Fibroblast of lung (primary cell): Measurements from ENCODE around the gene ADAM15. TPM values are rescaled to one million over a fixed set of nuclear protein-coding genes. Genes with fewer than 3 reads are reported as not detected.

Source experiments
- DNase-seq, 2 donors: peaks; one replicate each; pipeline versions ENCODE4 v3.0.0 to v3.0.0-alpha.2; 2010; ENCODE audit warnings: low read depth in 2 of 2
- H2AFZ ChIP-seq: 2 replicates; pipeline ENCODE4 v1.5.1; 2012; ENCODE audit warnings: low read length, control low read depth, inconsistent platforms
- H3K27ac ChIP-seq: 2 replicates; pipeline ENCODE4 v1.5.1; 2011; ENCODE audit warnings: low read length, control low read depth; ENCODE audit not compliant: insufficient read depth
- H3K27me3 ChIP-seq: 2 replicates; pipeline ENCODE4 v1.5.1; 2011; ENCODE audit warnings: mild to moderate bottlenecking, low read length; ENCODE audit not compliant: control insufficient read depth, insufficient read depth
- H3K36me3 ChIP-seq: 2 replicates; pipeline ENCODE4 v1.5.1; 2011; ENCODE audit warnings: low read length; ENCODE audit not compliant: control insufficient read depth, insufficient read depth
- H3K4me1 ChIP-seq: 2 replicates; pipeline ENCODE4 v1.5.1; 2011; ENCODE audit warnings: low read length; ENCODE audit not compliant: control insufficient read depth, insufficient read depth; ENCODE audit errors: extremely low read depth
- H3K4me2 ChIP-seq: 2 replicates; pipeline ENCODE4 v1.5.1; 2011; ENCODE audit warnings: low read length, control low read depth; ENCODE audit not compliant: insufficient read depth; ENCODE audit errors: extremely low read depth
- H3K4me3 ChIP-seq, 4 experiments: fragments of 200-600 bp in 1 of 4; sonication (generic) in 1 of 4; replicated peaks in 1 of 4; 2 replicates each; pipeline ENCODE4 v1.5.1; 2011 to 2016; ENCODE audit warnings: low read length in 4 of 4, low read depth in 3 of 4, mild to moderate bottlenecking in 3 of 4, control low read depth in 2 of 4, inconsistent platforms in 1 of 4, mixed read lengths in 1 of 4; ENCODE audit not compliant: insufficient read depth in 1 of 4; ENCODE audit errors: control extremely low read depth in 1 of 4
- H3K79me2 ChIP-seq: 2 replicates; pipeline ENCODE4 v1.5.1; 2012; ENCODE audit warnings: mild to moderate bottlenecking, low read length, inconsistent platforms; ENCODE audit not compliant: control insufficient read depth, insufficient read depth
- H3K9ac ChIP-seq: 2 replicates; pipeline ENCODE4 v1.5.1; 2011; ENCODE audit warnings: mild to moderate bottlenecking, low read length, control low read depth; ENCODE audit not compliant: insufficient read depth
- H3K9me3 ChIP-seq: 2 replicates; pipeline ENCODE4 v1.5.1; 2012; ENCODE audit warnings: low read depth, low read length; ENCODE audit not compliant: control insufficient read depth, insufficient read depth
- H4K20me1 ChIP-seq: 2 replicates; pipeline ENCODE4 v1.5.1; 2011; ENCODE audit warnings: low read length; ENCODE audit not compliant: control insufficient read depth, insufficient read depth; ENCODE audit errors: extremely low read depth
- EZH2 ChIP-seq: IDR thresholded peaks from 2 replicates; pipeline ENCODE4 v1.5.1; 2012; ENCODE audit warnings: low read length, control low read depth, mild to moderate bottlenecking; ENCODE audit errors: missing control alignments
- polyA plus RNA-seq, 2 donors: library from polyadenylated mRNA; depleted of rRNA in 1 of 2; stranded (reverse) in 1 of 2; unstranded in 1 of 2; fragments of >200 nt; gene quantifications; 2 replicates each; pipeline ENCODE4 v1.2.1, GENCODE V29; 2011 to 2012; ENCODE audit warnings: missing spikeins in 1 of 2
- total RNA-seq: library from RNA; depleted of rRNA; stranded (reverse); fragments of >200 nt; gene quantifications from 2 replicates; pipeline ENCODE4 v1.2.1, GENCODE V29; 2014
- TF ChIP-seq, protein P1 (sequence below), 2 donors: IDR thresholded peaks in 1 of 2; conservative IDR thresholded peaks in 1 of 2; 1 replicate in 1 of 2; 2 replicates in 1 of 2; pipeline ENCODE4 v1.5.1; 2011 to 2012; ENCODE audit warnings: low read length in 2 of 2, control low read depth in 1 of 2, inconsistent platforms in 1 of 2, low read depth in 1 of 2, mild to moderate bottlenecking in 1 of 2

The ADAM15 gene
- total and polyA plus RNA-seq, 2 donors (not counting 1 experiment from before 2014, with no cell fraction given), result 19.5 to 58.5 TPM

DNA sequence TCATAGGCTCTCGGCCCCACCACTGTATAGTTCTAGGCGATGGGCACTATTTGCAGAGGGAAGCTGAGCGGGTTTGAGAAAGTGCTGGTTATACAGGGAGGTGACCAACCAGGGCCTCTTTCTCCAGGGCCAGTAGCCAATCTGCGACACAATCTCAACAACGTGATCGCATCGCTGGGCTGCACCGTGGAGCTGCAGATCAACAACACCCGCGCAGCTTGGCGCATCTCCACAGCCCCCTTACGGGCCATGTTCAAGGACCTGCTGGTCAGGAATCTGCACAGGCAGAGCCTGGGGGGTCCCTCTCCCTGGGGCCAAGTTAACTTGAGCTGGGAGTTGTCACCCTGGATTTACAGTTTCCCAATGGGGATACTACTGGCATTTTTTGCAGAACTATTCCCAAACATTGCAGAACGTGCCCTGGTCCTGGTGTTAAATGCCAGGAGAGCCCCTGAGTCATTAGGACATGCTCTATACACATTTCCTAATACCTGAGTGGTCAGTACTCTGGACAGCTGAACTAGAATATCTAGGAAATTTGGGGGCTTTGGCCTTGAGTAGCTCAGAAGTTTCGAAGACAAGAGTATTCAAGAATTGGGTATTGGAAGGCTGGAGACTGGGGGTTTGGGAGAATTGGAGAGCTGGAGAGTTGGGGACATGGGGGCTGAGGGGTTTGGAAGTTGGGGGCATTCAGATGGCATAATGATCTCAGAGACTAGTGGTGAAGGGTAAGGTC lies 10.6 kb upstream of the ADAM15 start:
- no peak for DNase-seq
- Histone ChIP-seq H3K9me3 (no peaks in the 10 kb centered on the region), H3K4me3 (no peak overlapping the region), H4K20me1 (no peaks in the 10 kb centered on the region), H2AFZ (no peak overlapping the region), H3K27ac (no peak overlapping the region), H3K9ac (no peak overlapping the region), H3K27me3 (peaks cover 11% of the 10 kb centered on the region), H3K4me2 (no peak overlapping the region), H3K79me2 (no peaks in the 10 kb centered on the region), H3K4me1 (peaks cover 2% of the 10 kb centered on the region), H3K36me3 (no peaks in the 10 kb centered on the region)
- TF ChIP-seq EZH2, result no peak
- TF ChIP-seq, protein P1, sequence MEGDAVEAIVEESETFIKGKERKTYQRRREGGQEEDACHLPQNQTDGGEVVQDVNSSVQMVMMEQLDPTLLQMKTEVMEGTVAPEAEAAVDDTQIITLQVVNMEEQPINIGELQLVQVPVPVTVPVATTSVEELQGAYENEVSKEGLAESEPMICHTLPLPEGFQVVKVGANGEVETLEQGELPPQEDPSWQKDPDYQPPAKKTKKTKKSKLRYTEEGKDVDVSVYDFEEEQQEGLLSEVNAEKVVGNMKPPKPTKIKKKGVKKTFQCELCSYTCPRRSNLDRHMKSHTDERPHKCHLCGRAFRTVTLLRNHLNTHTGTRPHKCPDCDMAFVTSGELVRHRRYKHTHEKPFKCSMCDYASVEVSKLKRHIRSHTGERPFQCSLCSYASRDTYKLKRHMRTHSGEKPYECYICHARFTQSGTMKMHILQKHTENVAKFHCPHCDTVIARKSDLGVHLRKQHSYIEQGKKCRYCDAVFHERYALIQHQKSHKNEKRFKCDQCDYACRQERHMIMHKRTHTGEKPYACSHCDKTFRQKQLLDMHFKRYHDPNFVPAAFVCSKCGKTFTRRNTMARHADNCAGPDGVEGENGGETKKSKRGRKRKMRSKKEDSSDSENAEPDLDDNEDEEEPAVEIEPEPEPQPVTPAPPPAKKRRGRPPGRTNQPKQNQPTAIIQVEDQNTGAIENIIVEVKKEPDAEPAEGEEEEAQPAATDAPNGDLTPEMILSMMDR (conservative IDR thresholded peaks at IDR 0.05 in 1 of 2, IDR thresholded peaks at IDR 0.05 in 1 of 2; ENCODE audit: low read depth in 1 of 2, low read length in 2 of 2), result no peak

DNA sequence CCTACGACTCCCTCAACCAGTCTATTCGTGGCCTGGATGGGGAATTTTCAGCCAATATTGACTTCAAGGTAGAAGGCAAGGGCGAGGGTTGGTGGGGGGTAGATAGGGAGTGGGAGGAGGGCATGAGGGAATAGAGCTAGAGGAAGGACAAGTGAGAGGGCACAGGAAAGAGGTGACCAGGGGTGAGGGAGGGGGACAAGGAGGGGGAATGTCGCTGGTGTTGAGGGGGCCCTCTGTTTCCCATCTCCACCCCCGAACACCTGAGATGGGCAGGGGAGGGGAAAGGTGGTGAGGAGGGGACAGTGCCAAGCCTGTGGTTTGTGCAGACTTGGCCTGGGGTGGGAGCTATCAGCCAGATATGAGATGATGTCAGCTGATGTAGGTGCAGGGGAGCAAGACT lies 8.3 kb upstream of the ADAM15 start:
- TF ChIP-seq, protein P1 (conservative IDR thresholded peaks at IDR 0.05 in 1 of 2, IDR thresholded peaks at IDR 0.05 in 1 of 2; ENCODE audit: low read depth in 1 of 2, low read length in 2 of 2), result no peak
- TF ChIP-seq EZH2, result no peak
- H3K27ac ChIP-seq, result no peak overlapping the region
- peaks cover 8% of the 10 kb centered on the region for H3K27me3 ChIP-seq
- H3K36me3 ChIP-seq, result no peaks in the 10 kb centered on the region
- H3K4me2 ChIP-seq, result no peak overlapping the region
- H4K20me1 ChIP-seq, result no peaks in the 10 kb centered on the region
- no peak overlapping the region for H3K9ac ChIP-seq
- H3K9me3 ChIP-seq, result no peaks in the 10 kb centered on the region
- DNase-seq, result no peak
- H3K79me2 ChIP-seq, result no peaks in the 10 kb centered on the region
- no peak overlapping the region for H2AFZ ChIP-seq
- H3K4me1 ChIP-seq, result peaks cover 2% of the 10 kb centered on the region
- H3K4me3 ChIP-seq, result no peak overlapping the region

DNA sequence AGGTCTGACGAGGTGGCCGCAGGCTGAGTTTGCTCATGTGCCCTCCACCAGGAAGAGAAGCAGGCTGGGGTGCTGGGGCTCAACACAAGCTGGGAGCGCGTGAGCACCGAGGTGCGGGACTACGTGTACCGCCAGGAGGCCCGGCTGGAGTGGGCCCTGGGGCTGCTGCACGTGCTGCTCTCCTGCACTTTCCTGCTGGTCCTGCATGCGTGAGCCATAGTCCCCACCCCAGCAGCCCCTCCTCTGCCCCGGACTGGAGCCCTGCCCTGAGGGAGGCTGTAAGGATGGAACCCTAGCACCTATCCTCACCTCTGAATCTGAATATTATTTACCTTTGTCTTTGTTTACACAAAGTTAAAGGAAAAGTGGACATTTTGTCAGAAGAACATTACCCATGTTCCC lies 7.8 kb upstream of the ADAM15 start:
- TF ChIP-seq, protein P1 (conservative IDR thresholded peaks at IDR 0.05 in 1 of 2, IDR thresholded peaks at IDR 0.05 in 1 of 2; ENCODE audit: low read depth in 1 of 2, low read length in 2 of 2), result no peak
- no peak for TF ChIP-seq EZH2
- Histone ChIP-seq H3K9me3 (no peaks in the 10 kb centered on the region), H3K36me3 (no peaks in the 10 kb centered on the region), H3K27ac (no peak overlapping the region), H3K27me3 (peaks cover 7% of the 10 kb centered on the region), H3K4me3 (no peak overlapping the region), H3K4me1 (peaks cover 2% of the 10 kb centered on the region), H4K20me1 (no peaks in the 10 kb centered on the region), H3K79me2 (no peaks in the 10 kb centered on the region), H3K4me2 (no peak overlapping the region), H3K9ac (no peak overlapping the region), H2AFZ (no peak overlapping the region)
- DNase-seq, result no peak
